ENCODE measurements around the gene MEGF6. TPM values are rescaled to one million over a fixed set of nuclear protein-coding genes. Genes with fewer than 3 reads are reported as not detected.

MEGF6 gene
- total and polyA plus RNA-seq, 12 donors = 0.15 to 29.2 (median 8.2) TPM

DNA sequence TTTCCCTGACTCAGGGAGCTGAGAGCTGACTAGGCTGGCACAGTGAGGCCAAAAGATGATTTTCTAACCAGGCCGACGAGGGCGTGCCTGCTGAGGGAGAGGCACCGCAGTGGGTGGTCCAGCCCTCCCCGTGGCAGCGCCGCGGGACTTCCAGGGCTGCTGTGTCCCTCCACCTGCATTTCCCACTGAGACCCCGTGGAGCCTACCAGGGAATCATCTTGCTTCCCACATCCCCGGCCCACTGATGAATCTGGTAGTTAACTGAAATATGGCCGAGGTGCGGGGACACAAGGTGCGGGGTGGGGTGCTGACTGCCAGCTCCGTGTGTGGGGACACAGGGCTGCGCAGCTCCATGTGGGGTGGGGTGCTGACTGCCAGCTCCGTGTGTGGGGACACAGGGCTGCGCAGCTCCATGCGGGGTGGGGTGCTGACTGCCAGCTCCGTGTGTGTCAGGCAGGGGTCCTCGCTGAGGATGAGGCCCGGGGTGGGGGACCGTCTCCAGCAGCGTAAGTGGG lies 28.1 kb upstream of the MEGF6 start:
- Histone ChIP-seq H3K27me3 (no peaks in the 10 kb centered on the region), H3K27ac (no peak overlapping the region), H3K4me1 (replicated peaks in 1 of 2) (no peaks in the 10 kb centered on the region), H3K36me3 (replicated peaks in 1 of 2) (peaks cover 0 to 42% of the 10 kb centered on the region in 2 donors), H3K9me3 (replicated peaks in 1 of 3) (no peaks in the 10 kb centered on the region), H3K4me3 (no peak overlapping the region)
- intact Hi-C loops (cut with DNase I) = no loop called here
- TF ChIP-seq POLR2A (IDR thresholded peaks at IDR 0.05) = no peak
- TF ChIP-seq, protein P1, sequence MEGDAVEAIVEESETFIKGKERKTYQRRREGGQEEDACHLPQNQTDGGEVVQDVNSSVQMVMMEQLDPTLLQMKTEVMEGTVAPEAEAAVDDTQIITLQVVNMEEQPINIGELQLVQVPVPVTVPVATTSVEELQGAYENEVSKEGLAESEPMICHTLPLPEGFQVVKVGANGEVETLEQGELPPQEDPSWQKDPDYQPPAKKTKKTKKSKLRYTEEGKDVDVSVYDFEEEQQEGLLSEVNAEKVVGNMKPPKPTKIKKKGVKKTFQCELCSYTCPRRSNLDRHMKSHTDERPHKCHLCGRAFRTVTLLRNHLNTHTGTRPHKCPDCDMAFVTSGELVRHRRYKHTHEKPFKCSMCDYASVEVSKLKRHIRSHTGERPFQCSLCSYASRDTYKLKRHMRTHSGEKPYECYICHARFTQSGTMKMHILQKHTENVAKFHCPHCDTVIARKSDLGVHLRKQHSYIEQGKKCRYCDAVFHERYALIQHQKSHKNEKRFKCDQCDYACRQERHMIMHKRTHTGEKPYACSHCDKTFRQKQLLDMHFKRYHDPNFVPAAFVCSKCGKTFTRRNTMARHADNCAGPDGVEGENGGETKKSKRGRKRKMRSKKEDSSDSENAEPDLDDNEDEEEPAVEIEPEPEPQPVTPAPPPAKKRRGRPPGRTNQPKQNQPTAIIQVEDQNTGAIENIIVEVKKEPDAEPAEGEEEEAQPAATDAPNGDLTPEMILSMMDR (IDR thresholded peaks at IDR 0.05) = no peak
- DNase-seq = no peak
- 92 to 95% (median 94%) methylated on average over 14 to 23 of the region's 23 CpGs for WGBS, 4 donors

GRCh38 chr1:3638676-3639075 lies 27.4 kb upstream of the MEGF6 start:
- TF ChIP-seq POLR2A (IDR thresholded peaks at IDR 0.05) = no peak
- TF ChIP-seq, protein P1 (IDR thresholded peaks at IDR 0.05) = no peak
- Histone ChIP-seq H3K9me3 (replicated peaks in 1 of 3) (no peaks in the 10 kb centered on the region), H3K4me3 (no peak overlapping the region), H3K27ac (no peak overlapping the region), H3K36me3 (replicated peaks in 1 of 2) (peaks cover 0 to 50% of the 10 kb centered on the region in 2 donors), H3K27me3 (no peaks in the 10 kb centered on the region), H3K4me1 (replicated peaks in 1 of 2) (no peaks in the 10 kb centered on the region)
- DNase-seq = no peak
- 92 to 96% (median 95%) methylated on average over 15 of the region's 15 CpGs for WGBS, 4 donors
- intact Hi-C loops (cut with DNase I) = no loop called here

DNA sequence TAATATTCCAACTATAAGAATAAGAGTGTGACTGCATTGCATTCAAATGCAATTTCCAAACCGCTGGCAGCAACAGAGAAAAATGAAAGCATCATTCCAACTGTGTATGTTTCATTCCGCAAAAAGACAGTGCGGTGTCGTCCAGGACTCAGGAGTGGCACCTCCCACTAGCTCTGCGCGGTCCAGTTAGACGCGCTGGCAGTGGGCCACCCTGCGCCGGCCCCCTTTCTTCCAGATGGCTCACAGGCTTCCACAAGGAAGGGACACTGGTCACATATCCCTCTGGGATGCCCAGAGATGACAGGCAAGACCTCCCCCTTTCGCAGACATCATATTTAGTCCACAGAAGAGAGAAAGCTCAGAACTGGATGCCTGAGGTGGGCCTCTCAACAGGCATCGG lies 26.7 kb upstream of the MEGF6 start:
- TF ChIP-seq POLR2A (IDR thresholded peaks at IDR 0.05) = no peak
- TF ChIP-seq, protein P1 (IDR thresholded peaks at IDR 0.05) = no peak
- H3K4me1 ChIP-seq (replicated peaks in 1 of 2) = no peaks in the 10 kb centered on the region
- H3K9me3 ChIP-seq (replicated peaks in 1 of 3) = no peaks in the 10 kb centered on the region
- no peak overlapping the region for H3K27ac ChIP-seq
- no peak for DNase-seq
- peaks cover 0 to 52% of the 10 kb centered on the region in 2 donors for H3K36me3 ChIP-seq (replicated peaks in 1 of 2)
- no peaks in the 10 kb centered on the region for H3K27me3 ChIP-seq
- no peak overlapping the region for H3K4me3 ChIP-seq
- intact Hi-C loops (cut with DNase I) = no loop called here
- WGBS, 4 donors = 84 to 98% (median 94%) methylated on average over 9 to 12 of the region's 12 CpGs

DNA sequence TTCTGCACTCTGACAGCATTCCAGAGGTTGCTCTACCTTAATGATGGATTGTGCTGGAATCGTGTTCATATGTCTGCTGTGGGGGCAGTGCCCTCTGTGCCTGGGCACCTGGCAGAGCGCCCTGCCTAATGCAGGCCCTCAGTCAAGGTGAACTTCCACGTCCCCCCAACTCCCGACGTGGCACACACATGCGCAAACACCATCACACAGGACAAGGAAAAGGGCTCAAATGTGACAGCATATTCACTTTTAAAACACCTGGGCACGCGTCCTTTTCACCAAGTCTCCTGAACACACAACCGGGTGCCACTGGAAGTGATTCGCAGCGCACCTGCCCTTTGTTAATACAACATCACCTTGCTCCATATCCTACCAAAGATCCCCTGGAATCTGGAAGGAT lies 25.2 kb upstream of the MEGF6 start:
- TF ChIP-seq, protein P1 (IDR thresholded peaks at IDR 0.05) = no peak
- TF ChIP-seq POLR2A (IDR thresholded peaks at IDR 0.05) = no peak
- no peak overlapping the region for H3K4me3 ChIP-seq
- H3K36me3 ChIP-seq (replicated peaks in 1 of 2) = peaks cover 0 to 62% of the 10 kb centered on the region in 2 donors
- WGBS, 4 donors = 89 to 98% (median 92%) methylated on average over 9 to 11 of the region's 11 CpGs
- no peak overlapping the region for H3K27ac ChIP-seq
- H3K9me3 ChIP-seq (replicated peaks in 1 of 3) = no peaks in the 10 kb centered on the region
- no peak for DNase-seq
- H3K4me1 ChIP-seq (replicated peaks in 1 of 2) = no peaks in the 10 kb centered on the region
- no peaks in the 10 kb centered on the region for H3K27me3 ChIP-seq
- intact Hi-C loops (cut with DNase I) = no loop called here

Measured in adrenal gland (tissue), 12 donors.